MCF 10A (cell line): ENCODE data around the gene MGAT4B. TPM values are rescaled to one million over a fixed set of nuclear protein-coding genes. Genes with fewer than 3 reads are reported as not detected.
"Not testable (repeated sequence)": the region's sequence is repeated elsewhere in the genome, so short reads cannot be mapped to it uniquely, and the experiment has no call there.

Experiments used
- BruUV-seq: library from RNA; stranded (reverse); fragments of 400-500 nt; replicated peaks from 2 replicates; lab custom pipeline; 2021; lab: Mats Ljungman, UMichigan
- CTCF ChIA-PET: fragments of 300-600 bp; sonication (Branson Sonifier 250); formaldehyde crosslinking; extraction: SDS; loops from one replicate; lab custom pipeline; 2021; ENCODE audit warnings: antibody characterized with exemption, inconsistent platforms; lab: Yijun Ruan, JAX
- POLR2A ChIA-PET: fragments of 300-600, 350-650 bp; sonication (Branson Sonifier 250); formaldehyde crosslinking; extraction: SDS; loops from one replicate; lab custom pipeline; 2020; ENCODE audit warnings: antibody characterized with exemption, inconsistent platforms; lab: Yijun Ruan, JAX
- DNase-seq: peaks from one replicate; pipeline ENCODE4 v3.0.0-alpha.2; 2018; ENCODE audit not compliant: unreplicated experiment
- H3K27ac Mint-ChIP-seq: one replicate; pipeline ENCODE4 v1.8.0; 2022; ENCODE audit warnings: mild to moderate bottlenecking, low read depth, mixed read lengths; ENCODE audit not compliant: unreplicated experiment
- H3K27me3 Mint-ChIP-seq: one replicate; pipeline ENCODE4 v1.8.0; 2022; ENCODE audit warnings: mixed read lengths; ENCODE audit not compliant: insufficient read depth, unreplicated experiment
- H3K36me3 Mint-ChIP-seq: one replicate; pipeline ENCODE4 v1.8.0; 2022; ENCODE audit warnings: mild to moderate bottlenecking, moderate library complexity, mixed read lengths; ENCODE audit not compliant: insufficient read depth, unreplicated experiment
- H3K4me1 Mint-ChIP-seq: one replicate; pipeline ENCODE4 v1.8.0; 2022; ENCODE audit warnings: mixed read lengths; ENCODE audit not compliant: insufficient read depth, unreplicated experiment
- H3K4me3 Mint-ChIP-seq: one replicate; pipeline ENCODE4 v1.8.0; 2022; ENCODE audit warnings: mild to moderate bottlenecking, moderate library complexity, mixed read lengths; ENCODE audit not compliant: unreplicated experiment
- H3K9me3 Mint-ChIP-seq: one replicate; pipeline ENCODE4 v1.8.0; 2022; ENCODE audit warnings: mixed read lengths; ENCODE audit not compliant: unreplicated experiment
- CTCF ChIP-seq: fragments of 200-600 bp; IDR thresholded peaks from one replicate; pipeline ENCODE4 v1.8.0; 2022; ENCODE audit warnings: antibody characterized with exemption, mild to moderate bottlenecking; ENCODE audit not compliant: unreplicated experiment
- intact Hi-C: fragments of 100-400 bp; cut with micrococcal nuclease; formaldehyde crosslinking; loops from 2 replicates; pipeline ENCODE4 v1.14.1; 2022
- total RNA-seq: library from RNA; stranded (reverse); gene quantifications from 2 replicates; pipeline ENCODE4 v1.2.3, GENCODE V29; 2022

MGAT4B gene
- total RNA-seq, 1 experiment from 2014 or later, result 153 TPM

GRCh38 chr5:179791881-179792611, 14.6 kb downstream of the MGAT4B start:
- BruUV-seq, result no TSS peak
- no peak overlapping the region for H3K27ac Mint-ChIP-seq
- no peak for TF ChIP-seq CTCF
- no peak overlapping the region for H3K4me3 Mint-ChIP-seq
- no peak for DNase-seq
- POLR2A ChIA-PET, result interaction anchor here (0.5 to 1.8 kb wide), 3 partner anchors 27 to 180 kb away, joined by 3 to 6 read pairs (median 4); no protein-coding TSS in a partner anchor
- peaks cover 22% of the 10 kb centered on the region for H3K36me3 Mint-ChIP-seq
- H3K9me3 Mint-ChIP-seq, result no peaks in the 10 kb centered on the region
- no peaks in the 10 kb centered on the region for H3K27me3 Mint-ChIP-seq
- intact Hi-C loops, result no loop called here
- H3K4me1 Mint-ChIP-seq, result peaks cover 7% of the 10 kb centered on the region
- CTCF ChIA-PET, result interaction anchor here (0.6 to 1.9 kb wide), 5 partner anchors 27 to 51 kb away, joined by 3 to 8 read pairs (median 3); no protein-coding TSS in a partner anchor

GRCh38 chr5:179789278-179789677, 17.4 kb downstream of the MGAT4B start:
- H3K27ac Mint-ChIP-seq, intact Hi-C loops, H3K4me1 Mint-ChIP-seq, DNase-seq, H3K27me3 Mint-ChIP-seq, H3K9me3 Mint-ChIP-seq, H3K4me3 Mint-ChIP-seq, BruUV-seq: not testable (repeated sequence)
- CTCF ChIA-PET, result interaction anchor here (0.6 to 2.5 kb wide), 3 partner anchors 26 to 985 kb away, joined by 3 to 17 read pairs (median 5); no protein-coding TSS in a partner anchor
- peaks cover 16% of the 10 kb centered on the region for H3K36me3 Mint-ChIP-seq
- POLR2A ChIA-PET, result interaction anchor here (1.2 to 1.3 kb wide), 3 partner anchors 8 to 26 kb away, joined by 3 to 8 read pairs (median 3); no protein-coding TSS in a partner anchor

- ChIA-PET CTCF (interaction anchor here (0.7 to 2.5 kb wide), 2 partner anchors 25 to 75 kb away, joined by 3 to 17 read pairs; no protein-coding TSS in a partner anchor), POLR2A (interaction anchor here (0.8 to 1.2 kb wide), 2 partner anchors 25 to 34 kb away, joined by 3 to 4 read pairs; no protein-coding TSS in a partner anchor)
- no peaks in the 10 kb centered on the region for H3K27me3 Mint-ChIP-seq
- no TSS peak for BruUV-seq
- no peak overlapping the region for H3K4me3 Mint-ChIP-seq
- no peaks in the 10 kb centered on the region for H3K9me3 Mint-ChIP-seq
- intact Hi-C loops, result no loop called here
- TF ChIP-seq CTCF, result no peak
- peaks cover 19% of the 10 kb centered on the region for H3K36me3 Mint-ChIP-seq
- no peaks in the 10 kb centered on the region for H3K4me1 Mint-ChIP-seq
- no peak for DNase-seq
- no peak overlapping the region for H3K27ac Mint-ChIP-seq
These were observed 18.3 kb downstream of the MGAT4B start for GRCh38 chr5:179788193-179788854.

GRCh38 chr5:179786861-179787260, 19.8 kb downstream of the MGAT4B start:
- no peak for DNase-seq
- Mint-ChIP-seq H3K27ac (no peak overlapping the region), H3K4me1 (no peaks in the 10 kb centered on the region), H3K9me3 (no peaks in the 10 kb centered on the region), H3K36me3 (peaks cover 14% of the 10 kb centered on the region), H3K4me3 (no peak overlapping the region), H3K27me3 (no peaks in the 10 kb centered on the region)
- ChIA-PET POLR2A (interaction anchor here (0.8 to 1.7 kb wide), 3 partner anchors 9 to 18 kb away, joined by 3 to 7 read pairs (median 4); no protein-coding TSS in a partner anchor), CTCF (no interaction called here)
- BruUV-seq, result no TSS peak
- no peak for TF ChIP-seq CTCF
- intact Hi-C loops, result no loop called here
